RWPE1 (cell line): ENCODE results near the gene FMNL1.
"Not testable (repeated sequence)": the region's sequence is repeated elsewhere in the genome, so short reads cannot be mapped to it uniquely, and the experiment has no call there.

Source experiments
- CTCF ChIA-PET: fragments of 350-600 bp; sonication (Branson Sonifier 250); formaldehyde crosslinking; extraction: SDS; loops from one replicate; lab custom pipeline; 2021; lab: Yijun Ruan, JAX
- POLR2A ChIA-PET: fragments of 400-600 bp; formaldehyde crosslinking; extraction: SDS; loops from one replicate; lab custom pipeline; 2020; ENCODE audit warnings: antibody characterized with exemption; ENCODE audit not compliant: low non-redundant PET; lab: Yijun Ruan, JAX
- DNase-seq: peaks from one replicate; pipeline ENCODE4 v3.0.0; 2012; ENCODE audit warnings: low spot score
- H3K27ac ChIP-seq: fragments of 450-650 bp; 2 replicates; pipeline ENCODE4 v1.5.1; 2017
- TF ChIP-seq, protein P1 (sequence below): fragments of 450-650 bp; conservative IDR thresholded peaks from 2 replicates; pipeline ENCODE4 v1.5.1; 2017; ENCODE audit warnings: low read depth, mild to moderate bottlenecking

The FMNL1 gene

DNA sequence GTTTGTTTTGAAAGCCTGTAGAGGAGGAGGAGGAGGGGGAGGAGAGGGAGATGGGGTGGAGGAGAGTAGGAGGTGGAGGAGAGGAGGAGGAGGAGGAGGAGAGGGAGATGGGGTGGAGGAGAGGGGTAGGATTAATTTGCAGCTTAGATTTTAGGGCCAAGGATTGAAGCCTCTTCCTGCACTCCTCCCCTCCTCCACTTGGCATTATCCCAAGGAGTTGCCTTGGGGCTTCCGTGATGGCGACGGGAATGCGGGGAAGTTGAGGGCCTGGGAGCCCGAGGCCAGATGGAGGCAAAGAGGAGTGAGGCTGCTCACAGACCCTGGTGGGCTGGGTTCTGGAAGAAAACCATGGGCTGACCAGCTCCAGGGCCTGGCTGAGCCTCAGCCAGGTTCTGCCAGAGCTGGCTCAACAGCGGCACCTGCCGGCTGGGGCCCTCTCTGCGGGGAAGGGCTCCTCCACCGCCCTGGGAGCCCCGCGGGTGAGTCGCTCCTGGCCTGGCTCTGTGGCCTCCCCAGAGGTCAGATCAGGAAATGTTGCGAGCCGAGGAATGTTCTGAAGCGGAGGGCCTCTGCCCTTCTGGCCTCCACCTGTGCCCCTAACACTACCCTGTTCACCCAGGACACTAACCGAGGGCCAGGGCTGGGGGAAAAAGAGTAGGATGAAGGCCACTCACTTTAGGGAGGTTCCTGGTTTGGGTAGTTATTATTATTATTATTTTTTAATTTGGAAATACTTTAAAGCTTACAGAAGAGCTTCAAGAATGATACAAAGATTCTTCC is 23.9 kb upstream of the FMNL1 start:
- TF ChIP-seq, protein P1, sequence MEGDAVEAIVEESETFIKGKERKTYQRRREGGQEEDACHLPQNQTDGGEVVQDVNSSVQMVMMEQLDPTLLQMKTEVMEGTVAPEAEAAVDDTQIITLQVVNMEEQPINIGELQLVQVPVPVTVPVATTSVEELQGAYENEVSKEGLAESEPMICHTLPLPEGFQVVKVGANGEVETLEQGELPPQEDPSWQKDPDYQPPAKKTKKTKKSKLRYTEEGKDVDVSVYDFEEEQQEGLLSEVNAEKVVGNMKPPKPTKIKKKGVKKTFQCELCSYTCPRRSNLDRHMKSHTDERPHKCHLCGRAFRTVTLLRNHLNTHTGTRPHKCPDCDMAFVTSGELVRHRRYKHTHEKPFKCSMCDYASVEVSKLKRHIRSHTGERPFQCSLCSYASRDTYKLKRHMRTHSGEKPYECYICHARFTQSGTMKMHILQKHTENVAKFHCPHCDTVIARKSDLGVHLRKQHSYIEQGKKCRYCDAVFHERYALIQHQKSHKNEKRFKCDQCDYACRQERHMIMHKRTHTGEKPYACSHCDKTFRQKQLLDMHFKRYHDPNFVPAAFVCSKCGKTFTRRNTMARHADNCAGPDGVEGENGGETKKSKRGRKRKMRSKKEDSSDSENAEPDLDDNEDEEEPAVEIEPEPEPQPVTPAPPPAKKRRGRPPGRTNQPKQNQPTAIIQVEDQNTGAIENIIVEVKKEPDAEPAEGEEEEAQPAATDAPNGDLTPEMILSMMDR: peak; percentile 99
- peak; percentile 86 for DNase-seq
- peak overlapping the region; percentile 69 for H3K27ac ChIP-seq
- ChIA-PET POLR2A (interaction anchor here (0.6 to 1.6 kb wide), 6 partner anchors 21 to 196 kb away, joined by 3 to 39 read pairs (median 4); partner anchors contain the start of genes ACBD4 and HEXIM1), CTCF (interaction anchor here (0.5 to 4.7 kb wide), 33 partner anchors 9 to 753 kb away, joined by 3 to 99 read pairs (median 4); partner anchors contain the start of genes ACBD4, HEXIM1 and HEXIM2)

DNA sequence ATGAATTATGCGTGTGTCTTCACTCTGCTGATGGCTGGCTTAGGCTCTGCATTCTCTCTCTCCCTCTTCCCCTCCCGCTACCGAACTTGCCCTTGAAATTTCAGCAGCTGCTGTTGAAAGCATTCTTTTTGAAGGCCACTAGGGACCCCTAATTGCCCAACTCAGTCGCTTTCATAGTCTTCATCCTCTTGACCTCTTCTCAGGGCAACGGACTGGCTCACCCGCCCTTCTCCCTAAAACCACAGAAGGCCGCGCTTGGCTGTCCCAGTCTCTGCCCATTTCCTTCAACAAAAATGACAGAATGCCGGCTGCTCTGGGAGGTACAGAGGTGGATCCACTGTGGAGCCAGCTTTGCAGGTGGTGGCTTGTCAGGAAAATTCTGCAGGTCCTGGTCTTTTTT is 21.0 kb upstream of the FMNL1 start:
- peak overlapping the region; percentile 45 for H3K27ac ChIP-seq
- POLR2A ChIA-PET: interaction anchor here (0.5 to 1.0 kb wide), 2 partner anchors 45 to 49 kb away, joined by 6 to 9 read pairs; no protein-coding TSS in a partner anchor
- TF ChIP-seq, protein P1: no peak
- no peak for DNase-seq
- CTCF ChIA-PET: interaction anchor here (0.7 to 0.9 kb wide), 3 partner anchors 18 to 49 kb away, joined by 3 to 4 read pairs (median 3); no protein-coding TSS in a partner anchor

DNA sequence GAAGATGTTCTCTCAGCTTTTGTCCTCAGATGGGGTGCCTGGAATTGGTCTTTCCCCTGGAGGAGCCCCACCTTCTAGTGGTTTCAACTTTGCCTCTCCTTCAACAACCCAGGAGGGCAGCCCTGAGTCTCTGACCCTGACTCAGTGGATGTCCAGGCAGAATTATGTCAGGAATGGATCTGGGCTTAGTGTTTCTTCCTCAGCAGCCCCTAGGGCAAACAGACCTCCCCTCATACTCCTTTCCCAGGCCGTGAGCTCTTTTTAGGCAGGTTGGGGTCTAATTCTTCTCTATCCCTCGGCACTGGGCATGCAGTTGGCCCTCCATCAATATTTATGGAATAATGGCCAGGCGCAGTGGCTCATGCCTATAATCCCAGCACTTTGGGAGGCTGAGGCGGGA is 20.2 kb upstream of the FMNL1 start:
- TF ChIP-seq, protein P1: no peak
- no peak for DNase-seq
- CTCF ChIA-PET: interaction anchor here (0.5 to 0.9 kb wide), 7 partner anchors 18 to 212 kb away, joined by 3 to 6 read pairs (median 3); partner anchors contain the start of genes ACBD4 and HEXIM1
- POLR2A ChIA-PET: interaction anchor here (0.5 to 1.0 kb wide), 2 partner anchors 46 to 49 kb away, joined by 6 to 9 read pairs; no protein-coding TSS in a partner anchor
- peak overlapping the region; percentile 45 for H3K27ac ChIP-seq

DNA sequence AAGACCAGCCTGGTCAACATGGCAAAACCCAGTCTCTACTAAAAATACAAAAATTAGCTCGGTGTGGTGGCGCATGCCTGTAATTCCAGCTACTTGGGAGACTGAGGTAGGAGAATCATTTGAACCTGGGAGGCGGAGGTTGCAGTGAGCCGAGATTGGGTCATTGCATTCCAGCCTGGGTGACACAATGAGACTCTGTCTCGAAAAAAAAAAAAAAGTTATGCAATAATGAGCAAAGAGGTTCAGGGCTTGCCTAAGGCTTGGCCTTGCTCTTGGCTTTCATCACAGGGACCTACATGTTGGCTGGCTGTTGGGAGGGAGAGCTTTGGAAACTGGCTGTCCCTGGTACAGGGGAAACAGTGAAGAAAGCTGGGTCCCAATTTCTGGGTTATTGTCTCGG is 19.8 kb upstream of the FMNL1 start:
- CTCF ChIA-PET: interaction anchor here (0.5 to 0.9 kb wide), 5 partner anchors 29 to 211 kb away, joined by 3 to 6 read pairs (median 4); partner anchors contain the start of gene HEXIM1
- POLR2A ChIA-PET, DNase-seq: not testable (repeated sequence)
- H3K27ac ChIP-seq: peak overlapping the region; percentile 45; the same call in 1 of the 2 replicates

DNA sequence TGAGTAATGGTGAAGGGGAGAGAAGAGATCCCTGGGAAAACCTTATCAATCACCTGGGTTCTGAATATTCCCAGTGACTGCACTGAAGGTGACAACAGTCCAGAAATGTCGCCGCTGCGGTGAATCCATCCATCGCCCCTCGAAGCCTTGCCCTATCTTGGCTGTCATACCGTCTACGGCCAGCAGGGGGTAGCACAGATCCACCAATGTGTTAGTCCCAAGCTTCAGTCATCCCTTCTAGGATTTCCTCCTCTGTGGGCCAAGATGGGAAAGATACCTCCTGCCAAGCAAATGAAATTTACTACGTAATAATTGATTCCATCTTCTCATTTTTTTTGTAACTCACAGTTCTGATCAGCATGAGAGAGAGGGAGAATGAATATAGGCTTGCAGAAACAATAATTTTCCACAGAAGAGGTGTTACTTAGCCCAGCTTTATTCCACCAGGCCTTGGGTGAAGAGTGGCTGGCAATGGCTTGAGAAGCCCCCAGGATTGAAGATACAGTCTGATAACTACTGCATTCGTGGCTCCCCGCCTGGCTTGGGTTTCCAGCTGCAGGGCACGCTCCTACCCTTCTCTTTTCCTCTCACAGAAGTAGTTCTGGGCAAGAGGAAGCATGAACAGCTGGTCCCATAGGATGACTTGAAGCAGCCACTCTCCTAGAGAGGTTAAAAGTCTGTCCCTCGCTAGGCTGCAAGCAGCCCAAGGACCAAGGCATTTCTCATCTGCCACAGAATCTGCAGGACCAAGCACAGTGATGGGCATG is 2.6 kb upstream of the FMNL1 start:
- peak; percentile 70 for DNase-seq
- H3K27ac ChIP-seq: peak overlapping the region; percentile 12; the same call in 1 of the 2 replicates
- TF ChIP-seq, protein P1: peak; percentile 89
- ChIA-PET POLR2A (interaction anchor here (0.6 to 0.8 kb wide), 3 partner anchors 17 to 206 kb away, joined by 3 to 6 read pairs (median 3); no protein-coding TSS in a partner anchor), CTCF (interaction anchor here (0.6 to 2.4 kb wide), 28 partner anchors 8 to 612 kb away, joined by 3 to 24 read pairs (median 4); partner anchors contain the start of genes ACBD4 and MAP3K14)

DNA sequence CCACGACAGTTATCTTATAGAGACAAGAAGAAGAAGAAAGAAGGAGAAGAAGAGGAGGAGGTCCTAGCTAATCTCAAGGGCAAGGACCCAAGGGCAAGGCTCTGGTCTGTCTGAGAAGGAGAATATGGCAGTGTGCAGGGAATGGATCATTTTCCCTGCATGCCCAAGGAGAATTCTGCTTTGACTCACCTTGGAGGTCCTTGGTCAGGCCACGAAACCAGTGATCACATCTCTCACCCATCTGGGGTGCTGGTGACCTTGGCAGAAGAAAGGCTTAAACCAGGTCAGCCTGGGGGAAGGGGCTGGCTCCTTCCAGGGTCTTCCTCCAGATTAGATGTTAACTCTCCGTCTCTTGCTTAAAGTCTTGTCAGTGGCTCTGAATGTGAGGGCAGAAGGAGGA is 1.6 kb upstream of the FMNL1 start:
- DNase-seq: no peak
- no peak overlapping the region for H3K27ac ChIP-seq
- TF ChIP-seq, protein P1: no peak
- CTCF ChIA-PET: interaction anchor here (1.3 to 2.4 kb wide), 8 partner anchors 9 to 206 kb away, joined by 3 to 24 read pairs (median 13); partner anchors contain the start of gene ACBD4
- POLR2A ChIA-PET: interaction anchor here (0.7 kb wide), 1 partner anchor 205 kb away, joined by 3 read pairs; no protein-coding TSS in a partner anchor
